ENCODE measurements around the gene NOLC1. TPM values are rescaled to one million over a fixed set of nuclear protein-coding genes. Genes with fewer than 3 reads are reported as not detected.
A peak's percentile ranks its signal among the peaks of the same experiment; 100 is the strongest.

Gene NOLC1
- total RNA-seq, 1 experiment from 2014 or later: 165 TPM

DNA sequence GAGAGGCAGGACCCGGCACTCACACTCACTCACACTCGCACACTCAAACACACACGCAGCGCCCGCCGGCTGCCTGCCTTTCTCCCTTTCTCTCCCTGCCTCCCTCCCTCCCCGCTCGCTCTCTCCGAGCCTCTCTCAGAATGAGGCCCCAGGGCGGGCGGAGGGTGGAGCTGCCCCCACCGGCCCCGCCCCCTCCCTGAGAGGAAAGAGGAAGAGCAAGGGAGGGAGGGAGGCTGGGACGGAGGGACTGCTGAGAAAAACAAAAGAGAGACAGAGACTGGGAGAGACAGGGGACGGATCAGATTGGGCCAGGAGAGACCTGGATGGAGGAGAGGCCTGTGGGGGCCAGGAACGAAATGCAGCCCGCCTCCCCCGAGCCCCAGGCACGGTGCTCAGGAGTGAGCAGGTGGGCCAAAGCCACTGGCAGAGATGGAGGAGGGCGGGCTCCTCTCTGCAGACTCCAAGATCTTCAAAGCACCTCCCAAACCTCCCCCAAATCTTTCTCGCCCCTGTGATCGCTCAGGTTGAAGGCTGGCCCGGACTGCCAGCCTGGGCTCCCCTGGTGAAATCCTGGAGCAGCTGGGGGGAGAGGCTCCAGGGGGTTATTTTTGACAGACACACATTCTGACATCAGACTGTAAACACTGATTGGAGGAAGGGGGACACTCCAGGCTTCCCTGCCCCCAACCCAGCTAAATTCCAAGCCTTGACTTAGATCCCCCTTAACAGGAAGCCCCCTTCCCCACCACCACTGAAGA is 37.1 kb upstream of the NOLC1 start:
- ChIA-PET POLR2A (interaction anchor here (0.5 to 1.5 kb wide), 8 partner anchors 8 to 318 kb away, joined by 3 to 8 read pairs (median 4); no protein-coding TSS in a partner anchor), CTCF (interaction anchor here (0.6 to 2.2 kb wide), 11 partner anchors 8 to 671 kb away, joined by 3 to 13 read pairs (median 4); partner anchors contain the start of gene NOLC1)
- ATAC-seq (peak; percentile 60), DNase-seq (ENCODE audit: low spot score) (peak; percentile 91)
- Mint-ChIP-seq H3K27ac (peak overlapping the region; percentile 93), H3K27me3 (ENCODE audit: low read depth) (no peaks in the 10 kb centered on the region), H3K9me3 (no peaks in the 10 kb centered on the region), H3K4me1 (peaks cover 67% of the 10 kb centered on the region), H3K4me3 (peak overlapping the region; percentile 88), H3K36me3 (peaks cover 19% of the 10 kb centered on the region)
- no peak for TF ChIP-seq ZNF416 (CRISPR knock-in tag; IDR thresholded peaks at IDR 0.05)
- TF ChIP-seq, protein P1, sequence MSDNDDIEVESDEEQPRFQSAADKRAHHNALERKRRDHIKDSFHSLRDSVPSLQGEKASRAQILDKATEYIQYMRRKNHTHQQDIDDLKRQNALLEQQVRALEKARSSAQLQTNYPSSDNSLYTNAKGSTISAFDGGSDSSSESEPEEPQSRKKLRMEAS (CRISPR knock-in tag; IDR thresholded peaks at IDR 0.05): peak; percentile 57; the same call in 1 of the 2 replicates
- TF ChIP-seq, protein P2, sequence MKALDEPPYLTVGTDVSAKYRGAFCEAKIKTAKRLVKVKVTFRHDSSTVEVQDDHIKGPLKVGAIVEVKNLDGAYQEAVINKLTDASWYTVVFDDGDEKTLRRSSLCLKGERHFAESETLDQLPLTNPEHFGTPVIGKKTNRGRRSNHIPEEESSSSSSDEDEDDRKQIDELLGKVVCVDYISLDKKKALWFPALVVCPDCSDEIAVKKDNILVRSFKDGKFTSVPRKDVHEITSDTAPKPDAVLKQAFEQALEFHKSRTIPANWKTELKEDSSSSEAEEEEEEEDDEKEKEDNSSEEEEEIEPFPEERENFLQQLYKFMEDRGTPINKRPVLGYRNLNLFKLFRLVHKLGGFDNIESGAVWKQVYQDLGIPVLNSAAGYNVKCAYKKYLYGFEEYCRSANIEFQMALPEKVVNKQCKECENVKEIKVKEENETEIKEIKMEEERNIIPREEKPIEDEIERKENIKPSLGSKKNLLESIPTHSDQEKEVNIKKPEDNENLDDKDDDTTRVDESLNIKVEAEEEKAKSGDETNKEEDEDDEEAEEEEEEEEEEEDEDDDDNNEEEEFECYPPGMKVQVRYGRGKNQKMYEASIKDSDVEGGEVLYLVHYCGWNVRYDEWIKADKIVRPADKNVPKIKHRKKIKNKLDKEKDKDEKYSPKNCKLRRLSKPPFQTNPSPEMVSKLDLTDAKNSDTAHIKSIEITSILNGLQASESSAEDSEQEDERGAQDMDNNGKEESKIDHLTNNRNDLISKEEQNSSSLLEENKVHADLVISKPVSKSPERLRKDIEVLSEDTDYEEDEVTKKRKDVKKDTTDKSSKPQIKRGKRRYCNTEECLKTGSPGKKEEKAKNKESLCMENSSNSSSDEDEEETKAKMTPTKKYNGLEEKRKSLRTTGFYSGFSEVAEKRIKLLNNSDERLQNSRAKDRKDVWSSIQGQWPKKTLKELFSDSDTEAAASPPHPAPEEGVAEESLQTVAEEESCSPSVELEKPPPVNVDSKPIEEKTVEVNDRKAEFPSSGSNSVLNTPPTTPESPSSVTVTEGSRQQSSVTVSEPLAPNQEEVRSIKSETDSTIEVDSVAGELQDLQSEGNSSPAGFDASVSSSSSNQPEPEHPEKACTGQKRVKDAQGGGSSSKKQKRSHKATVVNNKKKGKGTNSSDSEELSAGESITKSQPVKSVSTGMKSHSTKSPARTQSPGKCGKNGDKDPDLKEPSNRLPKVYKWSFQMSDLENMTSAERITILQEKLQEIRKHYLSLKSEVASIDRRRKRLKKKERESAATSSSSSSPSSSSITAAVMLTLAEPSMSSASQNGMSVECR (CRISPR knock-in tag; IDR thresholded peaks at IDR 0.05; ENCODE audit: borderline replicate concordance): peak; percentile 73; the same call in 1 of the 2 replicates
- peak; percentile 72; the same call in 1 of the 2 replicates for TF ChIP-seq TEAD1 (CRISPR knock-in tag; IDR thresholded peaks at IDR 0.05)
- peak; percentile 86 for TF ChIP-seq SP1 (CRISPR knock-in tag; conservative IDR thresholded peaks at IDR 0.05)
- 0 out of 2 replicates have a peak, but pooled peaks have one; percentile 42 for TF ChIP-seq FOXP1 (CRISPR knock-in tag; IDR thresholded peaks at IDR 0.05; ENCODE audit: borderline replicate concordance)
- TF ChIP-seq, protein P3, sequence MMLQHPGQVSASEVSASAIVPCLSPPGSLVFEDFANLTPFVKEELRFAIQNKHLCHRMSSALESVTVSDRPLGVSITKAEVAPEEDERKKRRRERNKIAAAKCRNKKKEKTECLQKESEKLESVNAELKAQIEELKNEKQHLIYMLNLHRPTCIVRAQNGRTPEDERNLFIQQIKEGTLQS (CRISPR knock-in tag; conservative IDR thresholded peaks at IDR 0.05): no peak
- TF ChIP-seq SMAD3 (CRISPR knock-in tag; IDR thresholded peaks at IDR 0.05; ENCODE audit: borderline replicate concordance): 0 out of 2 replicates have a peak, but pooled peaks have one; percentile 8
- peak; percentile 47; the same call in 1 of the 2 replicates for TF ChIP-seq ZBTB21 (CRISPR knock-in tag; IDR thresholded peaks at IDR 0.05; ENCODE audit: borderline replicate concordance)
- TF ChIP-seq, protein P4, sequence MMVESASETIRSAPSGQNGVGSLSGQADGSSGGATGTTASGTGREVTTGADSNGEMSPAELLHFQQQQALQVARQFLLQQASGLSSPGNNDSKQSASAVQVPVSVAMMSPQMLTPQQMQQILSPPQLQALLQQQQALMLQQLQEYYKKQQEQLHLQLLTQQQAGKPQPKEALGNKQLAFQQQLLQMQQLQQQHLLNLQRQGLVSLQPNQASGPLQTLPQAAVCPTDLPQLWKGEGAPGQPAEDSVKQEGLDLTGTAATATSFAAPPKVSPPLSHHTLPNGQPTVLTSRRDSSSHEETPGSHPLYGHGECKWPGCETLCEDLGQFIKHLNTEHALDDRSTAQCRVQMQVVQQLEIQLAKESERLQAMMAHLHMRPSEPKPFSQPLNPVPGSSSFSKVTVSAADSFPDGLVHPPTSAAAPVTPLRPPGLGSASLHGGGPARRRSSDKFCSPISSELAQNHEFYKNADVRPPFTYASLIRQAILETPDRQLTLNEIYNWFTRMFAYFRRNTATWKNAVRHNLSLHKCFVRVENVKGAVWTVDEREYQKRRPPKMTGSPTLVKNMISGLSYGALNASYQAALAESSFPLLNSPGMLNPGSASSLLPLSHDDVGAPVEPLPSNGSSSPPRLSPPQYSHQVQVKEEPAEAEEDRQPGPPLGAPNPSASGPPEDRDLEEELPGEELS (CRISPR knock-in tag; IDR thresholded peaks at IDR 0.05): 0 out of 2 replicates have a peak, but pooled peaks have one; percentile 21
- peak; percentile 48; the same call in 1 of the 2 replicates for TF ChIP-seq FOXK1 (CRISPR knock-in tag; IDR thresholded peaks at IDR 0.05)

DNA sequence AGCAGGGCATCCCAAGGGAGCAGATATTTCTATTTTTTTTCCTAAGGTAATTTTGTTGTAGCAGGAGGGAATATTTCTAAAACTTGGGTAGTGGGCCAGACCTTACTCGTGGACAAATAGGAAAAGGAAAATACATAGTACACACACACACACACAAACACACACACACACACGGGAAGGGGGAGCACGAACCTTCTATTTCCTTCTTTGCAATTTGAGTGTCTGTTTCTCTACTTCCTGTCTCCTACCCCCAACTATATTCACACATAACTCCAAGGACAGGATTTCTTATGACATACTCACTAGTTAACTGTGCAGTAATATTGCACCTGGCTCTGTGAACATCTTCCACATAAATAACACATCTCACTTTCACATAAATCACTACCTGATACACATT is 36.4 kb upstream of the NOLC1 start:
- DNase-seq (ENCODE audit: low spot score) (no peak), ATAC-seq (no peak)
- Mint-ChIP-seq H3K4me1 (peaks cover 67% of the 10 kb centered on the region), H3K27ac (peak overlapping the region; percentile 93), H3K27me3 (ENCODE audit: low read depth) (no peaks in the 10 kb centered on the region), H3K9me3 (no peaks in the 10 kb centered on the region), H3K36me3 (peaks cover 12% of the 10 kb centered on the region), H3K4me3 (peak overlapping the region; percentile 88)
- CTCF ChIA-PET: interaction anchor here (1.1 to 1.4 kb wide), 7 partner anchors 7 to 275 kb away, joined by 3 to 8 read pairs (median 4); partner anchors contain the start of gene NOLC1
- POLR2A ChIA-PET: no interaction called here
- TF ChIP-seq RELA (CRISPR knock-in tag; IDR thresholded peaks at IDR 0.05; ENCODE audit: borderline replicate concordance) (no peak), ETV6 (CRISPR knock-in tag; IDR thresholded peaks at IDR 0.05) (no peak), NR3C1 (CRISPR knock-in tag; conservative IDR thresholded peaks at IDR 0.05; ENCODE audit: low read depth) (no peak), GTF2I (CRISPR knock-in tag; conservative IDR thresholded peaks at IDR 0.05) (no peak), OVOL2 (CRISPR knock-in tag; IDR thresholded peaks at IDR 0.05; ENCODE audit: borderline replicate concordance) (no peak)
- TF ChIP-seq, protein P5, sequence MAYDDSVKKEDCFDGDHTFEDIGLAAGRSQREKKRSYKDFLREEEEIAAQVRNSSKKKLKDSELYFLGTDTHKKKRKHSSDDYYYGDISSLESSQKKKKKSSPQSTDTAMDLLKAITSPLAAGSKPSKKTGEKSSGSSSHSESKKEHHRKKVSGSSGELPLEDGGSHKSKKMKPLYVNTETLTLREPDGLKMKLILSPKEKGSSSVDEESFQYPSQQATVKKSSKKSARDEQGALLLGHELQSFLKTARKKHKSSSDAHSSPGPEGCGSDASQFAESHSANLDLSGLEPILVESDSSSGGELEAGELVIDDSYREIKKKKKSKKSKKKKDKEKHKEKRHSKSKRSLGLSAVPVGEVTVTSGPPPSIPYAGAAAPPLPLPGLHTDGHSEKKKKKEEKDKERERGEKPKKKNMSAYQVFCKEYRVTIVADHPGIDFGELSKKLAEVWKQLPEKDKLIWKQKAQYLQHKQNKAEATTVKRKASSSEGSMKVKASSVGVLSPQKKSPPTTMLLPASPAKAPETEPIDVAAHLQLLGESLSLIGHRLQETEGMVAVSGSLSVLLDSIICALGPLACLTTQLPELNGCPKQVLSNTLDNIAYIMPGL (CRISPR knock-in tag; IDR thresholded peaks at IDR 0.05): no peak
- TF ChIP-seq, protein P6, sequence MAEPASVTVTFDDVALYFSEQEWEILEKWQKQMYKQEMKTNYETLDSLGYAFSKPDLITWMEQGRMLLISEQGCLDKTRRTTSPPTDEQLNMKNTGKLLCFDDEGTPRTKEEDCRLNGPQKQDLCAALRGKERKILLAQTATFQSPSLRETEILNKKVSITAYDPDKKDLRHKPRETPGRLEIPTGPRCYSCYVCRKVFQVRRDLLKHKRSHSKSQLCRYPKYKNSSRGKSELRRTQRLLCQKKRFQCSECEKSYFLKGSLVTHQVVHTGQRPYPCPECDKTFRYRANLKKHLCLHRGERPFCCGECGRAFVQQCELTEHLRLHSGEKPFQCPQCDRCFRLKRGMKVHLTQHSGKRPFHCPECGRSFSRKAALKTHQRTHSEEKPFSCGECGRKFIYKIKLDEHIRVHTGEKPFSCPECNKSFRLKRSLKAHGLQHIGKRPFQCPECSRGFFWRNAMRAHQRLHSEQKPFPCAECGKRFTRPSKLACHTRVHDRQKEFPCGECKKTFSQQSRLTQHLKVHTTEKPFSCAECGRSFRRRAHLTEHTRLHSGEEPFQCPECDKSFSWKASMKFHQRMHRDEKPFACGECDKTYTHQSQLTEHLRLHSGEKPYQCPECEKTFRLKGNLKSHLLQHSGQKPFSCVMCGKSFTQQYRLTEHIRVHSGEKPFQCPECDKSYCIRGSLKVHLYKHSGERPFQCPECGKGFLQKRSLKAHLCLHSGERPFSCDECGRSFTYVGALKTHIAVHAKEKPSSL (CRISPR knock-in tag; conservative IDR thresholded peaks at IDR 0.05): no peak
- TF ChIP-seq, protein P7, sequence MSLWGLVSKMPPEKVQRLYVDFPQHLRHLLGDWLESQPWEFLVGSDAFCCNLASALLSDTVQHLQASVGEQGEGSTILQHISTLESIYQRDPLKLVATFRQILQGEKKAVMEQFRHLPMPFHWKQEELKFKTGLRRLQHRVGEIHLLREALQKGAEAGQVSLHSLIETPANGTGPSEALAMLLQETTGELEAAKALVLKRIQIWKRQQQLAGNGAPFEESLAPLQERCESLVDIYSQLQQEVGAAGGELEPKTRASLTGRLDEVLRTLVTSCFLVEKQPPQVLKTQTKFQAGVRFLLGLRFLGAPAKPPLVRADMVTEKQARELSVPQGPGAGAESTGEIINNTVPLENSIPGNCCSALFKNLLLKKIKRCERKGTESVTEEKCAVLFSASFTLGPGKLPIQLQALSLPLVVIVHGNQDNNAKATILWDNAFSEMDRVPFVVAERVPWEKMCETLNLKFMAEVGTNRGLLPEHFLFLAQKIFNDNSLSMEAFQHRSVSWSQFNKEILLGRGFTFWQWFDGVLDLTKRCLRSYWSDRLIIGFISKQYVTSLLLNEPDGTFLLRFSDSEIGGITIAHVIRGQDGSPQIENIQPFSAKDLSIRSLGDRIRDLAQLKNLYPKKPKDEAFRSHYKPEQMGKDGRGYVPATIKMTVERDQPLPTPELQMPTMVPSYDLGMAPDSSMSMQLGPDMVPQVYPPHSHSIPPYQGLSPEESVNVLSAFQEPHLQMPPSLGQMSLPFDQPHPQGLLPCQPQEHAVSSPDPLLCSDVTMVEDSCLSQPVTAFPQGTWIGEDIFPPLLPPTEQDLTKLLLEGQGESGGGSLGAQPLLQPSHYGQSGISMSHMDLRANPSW (CRISPR knock-in tag; conservative IDR thresholded peaks at IDR 0.05; ENCODE audit: low read depth): no peak
